Measurements from ENCODE around the gene MYH13.
A peak's percentile ranks its signal among the peaks of the same experiment; 100 is the strongest.

Gene MYH13

GRCh38 chr17:10325031-10325695, 47.6 kb downstream of the MYH13 start:
- Mint-ChIP-seq H3K4me3 (no peak overlapping the region), H3K27me3 (no peaks in the 10 kb centered on the region), H3K4me1 (no peaks in the 10 kb centered on the region), H3K27ac (no peak overlapping the region), H3K36me3 (no peaks in the 10 kb centered on the region), H3K9me3 (no peaks in the 10 kb centered on the region)
- no peak for ATAC-seq

DNA sequence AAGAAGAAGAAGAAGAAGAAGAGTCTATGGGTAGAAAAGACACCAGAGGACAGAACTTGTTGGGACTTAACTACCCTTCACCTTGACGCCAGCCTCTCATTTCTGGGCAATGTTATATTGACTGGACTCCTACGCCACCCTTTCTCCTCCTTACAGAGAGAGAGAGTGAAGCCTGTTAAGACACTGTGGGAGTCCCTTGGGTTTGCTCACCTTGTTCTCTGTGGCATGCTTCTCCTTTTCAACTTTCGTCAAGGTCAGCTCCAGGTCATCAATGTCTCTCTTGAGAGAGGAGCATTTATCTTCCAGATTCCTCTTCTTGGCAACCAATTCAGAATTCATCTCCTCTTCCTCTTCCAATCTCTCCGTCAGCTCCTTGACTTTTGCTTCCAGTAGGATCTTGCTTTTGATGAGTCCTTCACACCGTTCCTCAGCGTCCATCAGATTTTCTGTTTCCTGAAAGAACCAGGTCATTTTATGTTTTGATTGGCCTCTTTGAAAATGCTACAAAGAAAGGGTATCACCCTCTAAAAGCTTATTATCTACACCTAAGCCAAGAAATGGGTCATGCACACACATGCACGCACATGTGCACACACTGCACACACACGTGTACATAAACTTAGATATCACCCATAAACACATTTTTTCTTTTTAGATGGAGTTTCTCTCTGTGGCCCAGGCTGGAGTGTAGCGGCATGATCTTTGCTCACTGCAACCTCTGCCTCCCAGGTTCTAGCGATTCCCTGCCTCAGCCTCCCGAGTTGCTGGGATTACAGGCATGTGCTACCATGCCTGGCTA, 48.8 kb downstream of the MYH13 start:
- H3K36me3 Mint-ChIP-seq: no peaks in the 10 kb centered on the region
- no peak overlapping the region for H3K27ac Mint-ChIP-seq
- no peaks in the 10 kb centered on the region for H3K9me3 Mint-ChIP-seq

DNA sequence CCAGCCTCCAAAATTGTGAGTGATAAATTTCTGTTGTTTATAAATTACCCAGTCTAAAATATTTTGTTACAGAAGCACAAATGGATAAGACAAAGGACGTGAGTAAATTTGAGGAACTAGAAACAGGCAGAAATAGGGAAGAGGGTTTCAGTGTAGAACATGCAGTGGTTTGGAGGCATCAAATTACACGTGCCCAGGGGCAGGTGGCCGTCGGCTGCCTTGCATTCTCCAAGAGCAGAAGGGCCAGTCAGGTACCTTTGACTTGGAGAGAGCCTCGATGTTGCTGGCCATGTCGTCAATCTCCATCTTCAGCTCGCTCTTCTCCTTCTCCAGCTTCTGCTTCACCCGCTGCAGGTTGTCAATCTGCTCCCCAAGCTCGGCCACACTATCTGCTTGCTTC, 54.3 kb downstream of the MYH13 start:
- Mint-ChIP-seq H3K36me3 (no peaks in the 10 kb centered on the region), H3K27me3 (no peaks in the 10 kb centered on the region), H3K9me3 (peaks cover 2% of the 10 kb centered on the region), H3K4me3 (no peak overlapping the region), H3K4me1 (no peaks in the 10 kb centered on the region), H3K27ac (no peak overlapping the region)
- no peak for ATAC-seq

More for the DNA sequence above, 48.8 kb downstream of the MYH13 start:
- no peak for ATAC-seq
- no peaks in the 10 kb centered on the region for H3K4me1 Mint-ChIP-seq
- no peaks in the 10 kb centered on the region for H3K27me3 Mint-ChIP-seq
- no peak overlapping the region for H3K4me3 Mint-ChIP-seq

GRCh38 chr17:10317543-10317834, 55.3 kb downstream of the MYH13 start:
- H3K9me3 Mint-ChIP-seq: peaks cover 2% of the 10 kb centered on the region
- H3K4me3 Mint-ChIP-seq: no peak overlapping the region
- H3K4me1 Mint-ChIP-seq: no peaks in the 10 kb centered on the region
- ATAC-seq: no peak
- no peaks in the 10 kb centered on the region for H3K27me3 Mint-ChIP-seq
- no peaks in the 10 kb centered on the region for H3K36me3 Mint-ChIP-seq
- H3K27ac Mint-ChIP-seq: no peak overlapping the region

GRCh38 chr17:10316801-10317542, 55.8 kb downstream of the MYH13 start:
- H3K27me3 Mint-ChIP-seq: no peaks in the 10 kb centered on the region
- peaks cover 2% of the 10 kb centered on the region for H3K9me3 Mint-ChIP-seq
- no peaks in the 10 kb centered on the region for H3K4me1 Mint-ChIP-seq
- H3K4me3 Mint-ChIP-seq: no peak overlapping the region
- no peaks in the 10 kb centered on the region for H3K36me3 Mint-ChIP-seq
- ATAC-seq: no peak
- no peak overlapping the region for H3K27ac Mint-ChIP-seq

DNA sequence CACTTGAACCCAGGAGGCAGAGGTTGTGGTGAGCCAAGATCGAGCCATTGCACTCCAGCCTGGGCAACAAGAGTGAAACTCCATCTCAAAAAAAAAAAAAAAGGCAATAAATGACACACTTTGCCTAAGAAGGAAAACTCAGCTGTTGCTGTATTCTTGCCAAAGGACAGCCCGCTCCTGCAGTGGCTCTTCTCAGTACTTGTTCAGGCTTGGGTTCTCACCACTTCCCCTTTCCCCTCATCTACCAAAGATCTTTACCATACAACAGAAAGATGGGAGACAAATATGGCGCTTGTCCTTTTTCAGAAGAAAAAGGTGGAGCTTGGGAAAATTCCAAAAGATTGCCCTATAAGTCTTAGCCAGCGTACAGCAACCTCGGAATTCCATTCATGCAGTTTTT, 58.5 kb downstream of the MYH13 start:
- no peaks in the 10 kb centered on the region for H3K27me3 Mint-ChIP-seq
- no peak overlapping the region for H3K4me3 Mint-ChIP-seq
- H3K36me3 Mint-ChIP-seq: no peaks in the 10 kb centered on the region
- H3K9me3 Mint-ChIP-seq: peaks cover 5% of the 10 kb centered on the region
- H3K4me1 Mint-ChIP-seq: no peaks in the 10 kb centered on the region
- H3K27ac Mint-ChIP-seq: no peak overlapping the region
- no peak for ATAC-seq

- H3K4me1 Mint-ChIP-seq: no peaks in the 10 kb centered on the region
- no peak overlapping the region for H3K4me3 Mint-ChIP-seq
- H3K27me3 Mint-ChIP-seq: no peaks in the 10 kb centered on the region
- peaks cover 5% of the 10 kb centered on the region for H3K9me3 Mint-ChIP-seq
- no peaks in the 10 kb centered on the region for H3K36me3 Mint-ChIP-seq
- no peak overlapping the region for H3K27ac Mint-ChIP-seq
- ATAC-seq: no peak
These were observed 59.7 kb downstream of the MYH13 start for GRCh38 chr17:10313037-10313672.

GRCh38 chr17:10311131-10311530, 61.7 kb downstream of the MYH13 start:
- Mint-ChIP-seq H3K9me3 (peaks cover 5% of the 10 kb centered on the region), H3K4me3 (no peak overlapping the region)

GRCh38 chr17:10309003-10309974, 63.5 kb downstream of the MYH13 start:
- peaks cover 3% of the 10 kb centered on the region for H3K9me3 Mint-ChIP-seq
- no peak for ATAC-seq
- no peaks in the 10 kb centered on the region for H3K27me3 Mint-ChIP-seq
- no peaks in the 10 kb centered on the region for H3K4me1 Mint-ChIP-seq
- H3K4me3 Mint-ChIP-seq: no peak overlapping the region
- H3K27ac Mint-ChIP-seq: no peak overlapping the region
- no peaks in the 10 kb centered on the region for H3K36me3 Mint-ChIP-seq

More at GRCh38 chr17:10311131-10311530, 61.7 kb downstream of the MYH13 start:
- Mint-ChIP-seq H3K27ac (no peak overlapping the region), H3K27me3 (no peaks in the 10 kb centered on the region), H3K4me1 (no peaks in the 10 kb centered on the region), H3K36me3 (no peaks in the 10 kb centered on the region)
- ATAC-seq: no peak

DNA sequence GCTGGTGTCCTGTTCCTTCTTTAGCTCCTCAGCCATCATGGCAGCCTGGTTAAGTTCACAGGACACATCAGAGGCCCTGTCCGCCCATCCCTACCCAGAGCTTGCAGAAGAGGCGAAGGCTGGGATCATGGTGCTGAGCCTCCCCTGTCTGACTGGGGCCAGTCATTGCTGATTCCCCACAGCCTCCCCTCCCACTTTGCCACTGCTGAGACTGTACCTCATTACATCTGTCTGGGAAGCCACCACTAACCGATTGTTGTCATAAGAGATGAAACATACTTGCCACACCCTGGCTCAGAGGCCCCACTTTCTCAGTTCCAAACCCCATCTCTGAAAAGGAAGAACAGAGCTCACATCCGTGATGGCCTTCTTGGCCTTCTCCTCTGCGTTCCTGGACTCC, 66.2 kb downstream of the MYH13 start:
- Mint-ChIP-seq H3K4me1 (no peaks in the 10 kb centered on the region), H3K4me3 (no peak overlapping the region), H3K9me3 (peaks cover 8% of the 10 kb centered on the region), H3K27ac (no peak overlapping the region), H3K36me3 (no peaks in the 10 kb centered on the region), H3K27me3 (no peaks in the 10 kb centered on the region)
- ATAC-seq: peak; percentile 39

GRCh38 chr17:10305398-10305797, 67.4 kb downstream of the MYH13 start:
- no peaks in the 10 kb centered on the region for H3K27me3 Mint-ChIP-seq
- no peaks in the 10 kb centered on the region for H3K36me3 Mint-ChIP-seq
- H3K4me1 Mint-ChIP-seq: no peaks in the 10 kb centered on the region
- no peak overlapping the region for H3K27ac Mint-ChIP-seq
- peaks cover 8% of the 10 kb centered on the region for H3K9me3 Mint-ChIP-seq
- ATAC-seq: no peak
- H3K4me3 Mint-ChIP-seq: no peak overlapping the region

DNA sequence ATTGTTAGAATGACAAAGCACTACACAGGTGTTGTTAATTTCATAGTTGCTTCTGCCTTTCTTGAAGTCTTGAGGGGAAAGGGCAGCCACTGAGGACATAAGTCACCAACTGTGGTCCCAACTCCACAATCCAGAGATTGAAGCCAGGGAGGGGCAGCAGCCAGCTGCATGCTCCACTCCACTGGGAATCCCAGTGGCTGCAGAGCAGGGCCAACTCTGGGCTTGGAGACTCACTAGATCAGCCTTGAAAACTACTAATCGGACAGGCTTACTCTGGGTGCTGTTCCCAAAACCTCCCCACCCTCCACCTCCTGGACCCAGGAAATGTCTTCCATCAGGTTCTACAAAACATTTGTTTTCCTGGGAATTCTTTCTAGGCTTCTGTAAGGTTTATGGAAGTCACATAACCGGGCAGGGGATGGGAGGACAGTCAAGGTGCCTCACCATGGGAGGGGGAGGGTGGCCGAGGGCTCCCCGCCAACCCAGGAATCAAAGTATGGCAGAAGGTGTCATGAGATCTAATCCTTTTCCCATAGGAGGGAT, 68.0 kb downstream of the MYH13 start:
- H3K9me3 Mint-ChIP-seq: peaks cover 8% of the 10 kb centered on the region
- no peak overlapping the region for H3K27ac Mint-ChIP-seq
- no peak overlapping the region for H3K4me3 Mint-ChIP-seq
- H3K4me1 Mint-ChIP-seq: no peaks in the 10 kb centered on the region
- no peaks in the 10 kb centered on the region for H3K27me3 Mint-ChIP-seq
- no peaks in the 10 kb centered on the region for H3K36me3 Mint-ChIP-seq
- no peak for ATAC-seq

GRCh38 chr17:10297691-10298090, 75.1 kb downstream of the MYH13 start:
- H3K9me3 Mint-ChIP-seq: peaks cover 3% of the 10 kb centered on the region

DNA sequence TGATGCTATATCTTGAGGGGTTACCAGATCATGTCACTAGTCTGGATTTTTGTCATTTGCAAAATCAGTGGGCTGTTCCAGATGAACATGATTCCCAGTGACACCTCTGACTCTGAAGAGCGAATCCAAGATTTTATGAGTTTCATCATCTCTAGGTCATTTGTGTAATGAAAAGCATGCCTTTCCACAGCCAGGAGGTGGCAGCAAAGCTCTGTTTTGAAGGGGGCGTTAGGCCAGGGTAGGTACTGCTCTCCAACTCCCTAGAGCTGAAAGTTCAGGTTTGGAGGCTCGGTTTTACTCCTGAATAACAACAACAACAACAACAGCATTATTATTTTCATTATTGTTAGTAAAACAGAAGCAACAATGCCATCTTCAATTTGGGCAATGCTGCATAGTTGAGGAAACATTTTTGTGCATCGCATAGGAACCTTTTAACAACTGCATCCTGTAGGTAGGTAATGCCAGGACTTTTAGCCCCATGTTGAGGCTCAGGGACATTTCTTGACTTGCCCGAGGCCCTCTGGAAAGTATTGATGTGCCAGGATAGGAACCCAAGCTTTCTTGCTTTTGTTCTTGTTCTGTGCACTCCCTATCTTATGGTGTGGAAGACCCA, 77.0 kb downstream of the MYH13 start:
- Mint-ChIP-seq H3K4me1 (no peaks in the 10 kb centered on the region), H3K27ac (no peak overlapping the region), H3K9me3 (no peaks in the 10 kb centered on the region), H3K4me3 (no peak overlapping the region), H3K27me3 (no peaks in the 10 kb centered on the region), H3K36me3 (no peaks in the 10 kb centered on the region)
- no peak for ATAC-seq

More at GRCh38 chr17:10297691-10298090, 75.1 kb downstream of the MYH13 start:
- Mint-ChIP-seq H3K36me3 (no peaks in the 10 kb centered on the region), H3K4me3 (no peak overlapping the region), H3K27me3 (no peaks in the 10 kb centered on the region), H3K4me1 (no peaks in the 10 kb centered on the region), H3K27ac (no peak overlapping the region)
- no peak for ATAC-seq

All from stimulated activated memory B cell treated with anti-CD40 and anti-IgM and Interleukin-4, amounts not matched to agents 10 μg/mL and 1 μg/mL and 100 μg/mL, for 72 hours (primary cell).